ENCODE results near the gene MTCH1. TPM values are rescaled to one million over a fixed set of nuclear protein-coding genes. Genes with fewer than 3 reads are reported as not detected.

The MTCH1 gene
- total RNA-seq, 1 donor from 2014 or later, result 267 TPM

GRCh38 chr6:36927691-36928546 lies 58.1 kb downstream of the MTCH1 start:
- peak; percentile 64 for DNase-seq (ENCODE audit: low spot score)

DNA sequence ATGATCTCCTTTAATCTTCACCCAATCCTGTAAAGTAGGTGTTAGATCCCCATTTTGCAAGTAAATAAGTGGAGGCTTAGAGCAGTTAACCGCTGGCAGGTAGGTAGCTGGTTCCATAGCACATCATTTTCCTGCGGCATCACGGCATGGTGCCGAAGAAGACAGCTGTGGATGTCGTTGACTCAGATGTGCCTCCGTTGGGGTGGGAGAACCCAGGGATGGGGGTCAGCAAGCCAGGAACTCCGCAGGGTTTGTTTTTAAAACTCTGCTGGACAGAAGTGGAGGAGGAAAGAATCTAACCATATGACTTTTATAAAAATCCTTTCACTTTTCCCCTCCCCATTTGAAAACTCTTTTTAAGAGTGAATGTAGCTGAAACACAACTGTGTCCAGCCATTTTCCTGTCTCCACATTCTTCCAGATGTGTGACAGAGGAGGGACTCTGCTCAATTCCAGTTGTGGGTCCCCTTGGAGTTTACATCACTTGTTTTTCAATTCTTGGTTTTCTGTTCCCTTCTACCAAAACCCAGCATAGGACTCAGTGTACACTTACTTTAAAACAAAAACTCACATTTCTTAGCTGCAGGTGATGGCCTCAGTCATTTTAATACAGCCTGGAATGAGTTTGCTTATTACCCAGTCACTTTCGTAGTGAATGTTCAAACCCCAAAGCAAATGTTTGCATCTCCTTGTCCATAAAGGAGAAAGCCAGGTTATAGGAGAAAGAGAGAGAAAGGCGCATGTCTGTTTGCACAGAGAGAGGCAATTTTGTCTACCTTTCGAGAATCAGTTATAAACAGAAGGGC lies 59.1 kb downstream of the MTCH1 start:
- no peak for DNase-seq (ENCODE audit: low spot score)

DNA sequence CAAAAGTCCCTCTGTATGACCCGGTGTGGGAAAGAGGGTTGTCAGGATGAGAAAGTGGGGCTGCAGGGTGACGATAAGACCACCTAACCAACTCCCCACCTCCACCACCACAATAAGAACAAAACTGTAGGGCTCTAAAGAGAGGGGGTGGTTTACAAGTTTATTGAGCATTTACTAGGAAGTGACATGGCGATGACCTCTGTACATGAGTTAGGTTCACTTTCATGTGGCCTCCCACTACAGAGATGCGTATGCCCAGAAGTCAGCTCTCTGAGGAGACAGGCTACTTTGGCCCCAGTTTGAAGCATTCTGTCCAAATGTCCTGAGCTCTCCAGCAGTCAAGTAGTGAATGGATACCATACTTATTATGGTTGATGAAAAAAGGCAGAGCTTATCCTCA lies 60.2 kb downstream of the MTCH1 start:
- DNase-seq (ENCODE audit: low spot score), result no peak

DNA sequence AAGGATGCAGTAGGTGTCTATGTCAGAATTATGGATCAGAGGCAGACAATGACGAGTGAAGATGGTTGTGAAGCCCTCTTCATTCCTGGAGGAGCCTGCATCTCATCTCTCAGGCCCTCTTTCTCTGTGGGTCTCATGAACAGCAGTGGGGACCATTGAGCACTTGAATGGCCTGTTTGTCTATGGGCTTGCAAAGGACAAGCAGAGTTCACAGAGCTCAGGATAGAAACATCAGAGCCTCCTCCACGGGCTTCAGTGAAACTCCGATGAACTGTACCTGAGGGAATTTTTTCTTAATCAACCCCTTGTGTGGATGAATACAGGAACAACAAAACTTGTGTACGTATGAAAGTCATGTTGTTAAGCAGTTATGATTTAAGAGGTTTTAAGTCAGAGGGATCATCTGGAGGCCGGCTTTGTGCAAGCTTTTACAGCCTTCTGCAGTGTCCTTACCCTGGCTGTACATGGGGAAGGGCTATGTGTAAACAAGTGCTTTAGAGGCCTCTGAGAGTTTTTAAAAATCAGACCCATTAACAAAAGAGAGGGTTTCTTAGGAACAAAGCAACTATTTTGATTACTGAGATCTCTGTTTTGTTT lies 61.1 kb downstream of the MTCH1 start:
- peak; percentile 68 for DNase-seq (ENCODE audit: low spot score)

DNA sequence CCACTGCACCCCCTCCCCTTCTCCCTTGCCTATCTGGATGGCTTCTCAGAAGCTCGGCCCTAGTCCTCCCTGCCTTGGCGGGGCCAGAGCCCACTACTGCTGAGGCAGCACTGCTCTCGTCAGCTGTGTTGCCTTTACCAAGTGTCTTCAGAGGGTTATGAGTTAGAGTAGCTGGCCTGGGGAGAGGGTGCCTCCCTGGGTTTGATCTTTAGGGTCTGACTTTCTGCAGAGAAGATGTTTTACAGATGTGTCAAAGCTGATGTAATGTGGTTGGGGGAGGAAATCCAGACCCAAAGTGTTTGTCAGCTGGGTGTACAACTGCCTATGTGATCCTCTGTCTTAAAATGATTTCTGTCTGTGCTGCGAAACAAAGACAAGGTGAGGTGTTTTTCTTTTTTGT lies 61.9 kb downstream of the MTCH1 start:
- peak; percentile 82 for DNase-seq (ENCODE audit: low spot score)

DNA sequence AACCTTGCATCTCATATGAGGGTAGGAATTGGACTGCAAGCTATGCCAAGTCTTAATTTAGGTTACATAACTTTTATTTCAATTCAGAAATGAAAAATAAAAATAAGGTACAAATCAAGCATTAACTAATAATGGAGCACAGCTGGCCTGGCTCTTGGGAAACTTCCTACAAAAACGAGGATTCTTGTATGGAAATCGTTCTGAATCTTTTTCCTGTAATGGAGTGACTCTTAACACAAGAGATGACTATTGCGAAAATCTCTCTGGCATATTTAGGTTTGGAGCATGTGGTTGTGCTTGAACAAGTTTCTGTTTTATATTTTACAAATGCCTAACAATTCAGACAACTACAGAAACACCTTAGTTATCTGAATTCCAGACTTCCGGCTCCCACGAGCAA lies 65.5 kb downstream of the MTCH1 start:
- no peak for DNase-seq (ENCODE audit: low spot score)

- no peak for DNase-seq (ENCODE audit: low spot score)
Measured at GRCh38 chr6:36920049-36920448, 65.9 kb downstream of the MTCH1 start.

Other genes starting within 250 kb of the MTCH1 start
- gene CPNE5, start 146.8 kb downstream of the MTCH1 start, total RNA-seq (ENCODE audit: insufficient read depth, low replicate concordance), result 16.9 TPM
- gene PPIL1, start 111.4 kb downstream of the MTCH1 start, total RNA-seq (ENCODE audit: insufficient read depth, low replicate concordance), result 28.6 TPM
- 40.2 TPM for gene C6orf89, start 100.2 kb downstream of the MTCH1 start, total RNA-seq (ENCODE audit: insufficient read depth, low replicate concordance)
- 16.1 TPM for gene PI16, start 31.5 kb downstream of the MTCH1 start, total RNA-seq (ENCODE audit: insufficient read depth, low replicate concordance)
- 6.5 TPM for gene FGD2, start 19.5 kb upstream of the MTCH1 start, total RNA-seq (ENCODE audit: insufficient read depth, low replicate concordance)
- 52.0 TPM for gene PIM1, start 184.0 kb upstream of the MTCH1 start, total RNA-seq (ENCODE audit: insufficient read depth, low replicate concordance)

All from umbilical cord (tissue), 2 donors.